Upper lobe of left lung (tissue), 4 donors: ENCODE data around the gene PRICKLE4.

ENCODE experiments used
- CTCF ChIP-seq, 6 experiments: fragments of 450-650 bp in 4 of 6; fragments of 200-600 bp in 2 of 6; sonication (generic) in 2 of 6; IDR thresholded peaks; one replicate each; pipeline ENCODE4 v1.5.1; 2016 to 2019; ENCODE audit warnings: antibody characterized with exemption in 6 of 6
- POLR2A ChIP-seq, 4 donors: fragments of 450-650 bp; IDR thresholded peaks; one replicate each; pipeline ENCODE4 v1.5.1; 2016 to 2017; ENCODE audit warnings: antibody characterized with exemption in 4 of 4, mild to moderate bottlenecking in 2 of 4
- POLR2AphosphoS5 ChIP-seq, 2 donors: sonication (generic); formaldehyde crosslinking; IDR thresholded peaks; one replicate each; pipeline ENCODE4 v1.5.1; 2017; ENCODE audit warnings: antibody characterized with exemption in 2 of 2

- TF ChIP-seq CTCF (IDR thresholded peaks at IDR 0.05) (no peak), POLR2A (IDR thresholded peaks at IDR 0.05) (no peak), POLR2AphosphoS5 (IDR thresholded peaks at IDR 0.05) (no peak)
Observed at GRCh38 chr6:41746107-41746506, 34.5 kb upstream of the PRICKLE4 start.
